HG02840 (cell line): ENCODE data around the gene NAB2.
"Not testable (repeated sequence)": the region's sequence is repeated elsewhere in the genome, so short reads cannot be mapped to it uniquely, and the experiment has no call there.

Experiments
- ATAC-seq: cut with Tn5 transposase; IDR thresholded peaks from one replicate; pipeline ENCODE4 v1.9.1; 2021; ENCODE audit warnings: mild to moderate bottlenecking, moderate library complexity, moderate number of reproducible peaks; ENCODE audit not compliant: unreplicated experiment, low FRiP score

The NAB2 gene

DNA sequence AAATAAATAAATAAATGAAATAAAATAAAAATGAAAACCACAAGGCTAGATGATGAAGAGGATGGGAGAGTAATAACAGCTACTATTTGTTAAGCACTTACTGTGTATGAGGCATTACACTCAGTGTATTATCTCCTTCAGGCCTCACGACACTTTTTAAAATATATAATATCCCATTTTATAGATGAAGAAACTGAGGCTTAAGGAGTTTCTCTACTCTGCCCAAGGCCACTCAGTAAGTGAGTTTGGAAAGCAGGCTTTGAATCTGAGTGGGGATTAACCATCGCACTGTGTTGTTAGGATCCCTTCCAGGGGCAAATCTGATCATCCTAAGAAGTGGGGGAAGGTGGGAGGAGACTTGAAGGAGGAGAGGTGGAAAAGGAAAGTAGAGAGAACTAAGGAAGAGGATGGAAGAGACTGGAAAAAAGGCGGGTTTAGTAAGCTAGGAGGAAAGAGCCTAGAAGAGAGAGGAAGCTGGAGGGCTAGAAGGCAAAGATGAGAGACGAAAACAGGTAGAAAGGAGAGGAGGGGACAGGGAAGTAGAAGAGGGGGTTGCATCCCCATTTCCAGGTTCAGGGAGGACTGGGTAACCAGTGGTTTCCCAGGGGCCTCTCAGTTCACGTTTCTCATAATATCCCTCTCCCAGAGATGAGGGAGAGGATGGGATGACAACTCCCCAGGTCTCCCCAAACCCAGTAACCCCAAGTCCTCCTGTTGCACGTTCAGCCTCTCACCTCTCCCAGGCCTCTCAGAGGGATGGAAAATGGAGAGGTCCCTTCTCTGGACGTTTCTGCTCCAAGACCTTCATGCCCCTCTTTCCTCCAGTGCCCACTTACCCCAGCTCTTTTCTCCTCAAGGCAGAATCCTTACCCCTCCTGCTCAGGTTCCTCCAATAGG lies 20.5 kb downstream of the NAB2 start:
- no peak for ATAC-seq

DNA sequence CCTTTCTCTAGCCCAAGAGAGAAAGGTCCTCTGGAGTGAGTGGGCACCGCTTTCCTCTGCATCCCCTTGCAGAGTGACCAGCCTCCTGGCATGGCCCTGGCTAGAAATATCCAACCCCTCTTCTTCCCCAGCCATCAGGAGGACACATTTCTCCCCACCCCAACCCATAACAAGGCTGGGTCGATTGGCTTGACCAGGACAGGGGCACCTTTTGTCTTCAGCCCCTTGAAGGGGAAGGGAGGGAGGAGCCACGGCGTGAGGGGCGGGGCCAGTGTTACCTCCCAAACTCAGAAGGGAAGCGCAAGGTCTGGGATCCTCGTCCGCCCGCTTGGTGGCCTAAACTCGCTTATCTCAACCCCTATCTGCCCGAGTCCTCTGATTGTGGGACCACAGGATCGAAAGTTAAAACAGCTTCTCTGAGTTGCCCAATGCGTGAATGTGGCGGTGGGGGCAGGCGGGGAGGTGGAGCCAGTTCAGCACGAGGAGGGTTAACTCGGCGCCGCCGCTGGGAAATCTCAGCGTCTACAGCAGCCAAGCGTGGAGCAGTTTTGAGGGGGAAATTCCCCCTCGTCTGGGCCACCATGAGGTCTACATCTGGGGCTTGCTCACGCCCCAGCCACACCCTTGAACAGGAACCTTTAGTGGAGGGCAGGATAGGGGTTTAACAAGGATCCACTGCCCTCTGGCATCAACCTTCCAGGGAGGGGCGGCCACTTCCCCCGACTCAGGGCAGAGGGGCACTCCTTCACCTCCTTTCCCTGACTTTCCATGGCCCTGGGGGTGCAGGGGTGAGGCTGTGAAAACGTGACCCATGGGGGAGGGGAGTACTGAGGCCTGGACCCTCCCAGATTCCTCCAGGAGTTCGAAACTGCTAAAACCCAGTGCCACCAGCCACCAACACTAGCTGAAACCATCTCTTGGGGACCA lies 21.5 kb downstream of the NAB2 start:
- ATAC-seq, result peak; percentile 45

- peak; percentile 49 for ATAC-seq
These were observed 22.3 kb downstream of the NAB2 start, which contains the start of gene STAT6 for GRCh38 chr12:57111031-57111734. Gene STAT6 (minus strand): TSS chr12:57111362. CDS start chr12:57108278, 3,084 bp downstream.

DNA sequence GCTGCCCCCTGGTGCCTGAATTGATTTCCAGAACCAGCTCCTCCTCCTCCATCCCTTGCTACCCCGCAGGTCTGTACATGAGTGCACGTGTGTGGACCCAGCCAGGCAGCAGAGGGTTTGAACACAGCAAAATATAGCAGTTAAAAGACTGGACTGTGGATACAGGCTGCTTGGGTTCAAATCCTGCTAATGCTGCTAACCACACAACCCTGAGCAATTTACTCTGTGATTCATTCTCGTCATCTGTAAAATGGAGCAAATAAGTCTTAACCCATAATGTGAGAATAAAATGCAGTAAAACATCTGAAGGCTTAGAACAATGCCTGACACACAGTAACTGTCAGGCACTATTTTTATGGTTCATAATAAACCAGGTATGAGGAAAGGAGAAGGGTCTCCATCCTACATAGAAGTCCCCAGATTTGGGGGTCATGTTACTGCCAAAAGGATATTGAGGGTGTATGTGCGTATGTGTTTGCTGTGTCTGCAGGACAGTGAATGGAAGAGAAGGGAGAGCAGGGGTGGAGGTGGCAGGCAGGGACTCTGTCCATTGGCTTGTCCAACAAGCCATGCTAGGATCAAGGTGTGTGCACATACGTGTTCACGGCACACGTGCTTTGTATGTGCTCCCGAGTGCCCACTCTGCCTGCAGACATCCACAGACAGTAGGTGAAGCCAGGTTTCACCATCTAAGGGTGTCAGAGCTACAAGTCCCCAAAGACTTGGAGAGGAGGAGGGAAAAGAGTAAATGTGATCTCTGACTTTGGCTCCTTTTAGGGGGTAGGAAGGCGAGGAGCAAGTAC lies 23.8 kb downstream of the NAB2 start:
- ATAC-seq, result peak; percentile 33

DNA sequence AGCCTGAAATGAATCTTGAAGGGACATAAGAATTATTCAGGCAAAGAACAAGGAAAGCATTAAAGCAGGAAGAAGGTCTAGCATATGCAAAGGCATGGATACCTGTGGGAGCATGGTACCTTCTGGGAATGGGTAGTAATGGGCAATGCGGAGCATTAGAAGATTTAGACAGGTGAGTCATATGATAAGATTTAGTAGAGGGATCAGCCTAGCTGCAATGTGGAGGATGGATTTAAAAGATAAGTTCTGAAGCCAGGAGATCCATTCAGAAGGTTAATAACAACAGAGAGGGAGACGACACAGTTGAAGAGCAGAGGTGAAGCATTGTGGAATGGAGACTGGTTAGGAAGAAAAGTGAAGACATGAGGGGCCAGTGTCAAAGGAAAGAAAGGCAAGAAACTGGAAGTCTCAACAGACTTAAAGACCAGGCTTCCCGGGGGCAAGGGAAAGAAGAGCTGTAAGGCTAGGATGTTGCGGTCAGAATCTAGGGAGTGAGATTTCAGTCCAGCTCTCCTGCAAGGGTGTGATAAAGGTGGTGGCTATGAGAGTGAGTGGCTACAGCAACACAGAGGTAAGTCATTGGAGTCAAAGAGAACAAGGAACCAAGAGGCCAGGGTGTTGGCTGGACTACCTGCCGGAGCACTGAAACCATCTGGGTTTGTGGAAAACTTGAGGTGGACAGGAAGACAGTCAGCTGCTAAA lies 27.8 kb downstream of the NAB2 start:
- ATAC-seq, result no peak

GRCh38 chr12:57118711-57119271 lies 29.9 kb downstream of the NAB2 start:
- no peak for ATAC-seq

DNA sequence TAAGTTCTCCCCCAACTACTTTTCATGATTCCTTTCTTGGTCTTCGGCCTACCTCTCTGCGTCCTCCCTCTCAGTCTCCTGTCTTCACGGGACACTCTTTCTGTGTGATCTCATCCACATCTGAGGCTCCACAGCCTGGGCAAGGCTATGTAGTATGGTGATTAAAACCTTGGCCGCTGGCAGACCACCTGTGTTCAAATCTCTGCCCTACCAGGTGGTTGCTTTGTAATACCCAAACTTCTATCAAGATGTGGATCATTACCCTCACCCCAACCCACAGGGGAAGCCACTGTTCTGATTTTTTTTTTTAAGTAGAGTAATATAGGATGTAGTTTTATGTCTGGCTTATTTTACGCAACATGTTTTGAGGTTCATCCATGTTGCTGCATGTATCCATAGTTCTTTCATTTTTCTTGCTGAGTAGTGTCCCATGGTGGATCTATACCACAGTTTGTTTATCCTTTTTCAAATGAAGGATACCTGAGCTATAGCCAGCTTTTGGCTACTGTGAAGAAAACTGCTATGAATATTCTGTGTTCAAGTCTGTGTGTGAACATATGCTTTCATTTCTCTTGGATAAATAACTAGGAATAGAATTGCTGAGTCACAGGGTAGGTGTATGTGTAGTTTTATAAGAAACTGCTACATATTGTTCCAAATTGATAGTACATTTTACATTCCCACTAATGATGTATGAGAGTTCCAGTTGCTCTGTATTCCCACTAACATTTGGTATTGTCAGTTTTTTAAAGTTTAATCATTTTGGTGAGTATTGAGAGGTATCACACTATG lies 30.6 kb downstream of the NAB2 start:
- ATAC-seq, result no peak

DNA sequence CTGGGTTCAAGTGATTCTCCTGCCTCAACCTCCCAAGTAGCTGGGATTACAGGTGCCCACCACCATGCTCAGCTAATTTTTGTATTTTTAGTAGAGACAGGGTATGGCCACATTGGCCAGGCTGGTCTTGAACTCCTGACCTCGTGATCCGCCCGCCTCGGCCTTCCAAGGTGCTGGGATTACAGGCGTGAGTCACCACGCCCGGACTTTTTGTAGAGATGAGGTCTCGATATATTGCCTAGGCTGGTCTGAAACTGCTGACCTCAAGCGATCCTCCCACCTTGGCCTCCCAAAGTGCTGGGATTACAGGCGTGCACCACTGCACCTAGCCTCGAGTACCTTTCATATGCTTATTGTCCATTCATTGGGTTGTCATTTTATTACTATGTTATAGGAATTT lies 31.8 kb downstream of the NAB2 start:
- not testable (repeated sequence) for ATAC-seq

DNA sequence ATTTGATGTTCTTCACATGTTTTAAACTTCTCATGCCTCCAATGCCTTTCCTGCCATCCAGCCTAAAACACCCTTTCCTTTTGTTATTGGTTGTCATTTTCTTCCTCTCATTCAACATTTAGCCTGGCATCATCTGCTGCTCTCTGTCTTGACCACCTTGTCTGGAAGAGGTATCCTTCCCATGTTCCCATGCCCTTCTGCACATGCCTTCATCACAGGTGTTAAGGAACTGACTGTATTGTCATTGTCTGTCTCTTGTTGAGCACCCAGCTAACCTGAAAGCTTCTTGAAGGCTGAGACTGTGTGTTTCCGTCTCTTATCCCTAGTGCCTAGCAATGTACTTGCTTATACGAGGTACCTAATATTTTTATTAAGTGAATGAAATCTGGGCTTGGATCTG lies 34.9 kb downstream of the NAB2 start:
- ATAC-seq, result no peak

DNA sequence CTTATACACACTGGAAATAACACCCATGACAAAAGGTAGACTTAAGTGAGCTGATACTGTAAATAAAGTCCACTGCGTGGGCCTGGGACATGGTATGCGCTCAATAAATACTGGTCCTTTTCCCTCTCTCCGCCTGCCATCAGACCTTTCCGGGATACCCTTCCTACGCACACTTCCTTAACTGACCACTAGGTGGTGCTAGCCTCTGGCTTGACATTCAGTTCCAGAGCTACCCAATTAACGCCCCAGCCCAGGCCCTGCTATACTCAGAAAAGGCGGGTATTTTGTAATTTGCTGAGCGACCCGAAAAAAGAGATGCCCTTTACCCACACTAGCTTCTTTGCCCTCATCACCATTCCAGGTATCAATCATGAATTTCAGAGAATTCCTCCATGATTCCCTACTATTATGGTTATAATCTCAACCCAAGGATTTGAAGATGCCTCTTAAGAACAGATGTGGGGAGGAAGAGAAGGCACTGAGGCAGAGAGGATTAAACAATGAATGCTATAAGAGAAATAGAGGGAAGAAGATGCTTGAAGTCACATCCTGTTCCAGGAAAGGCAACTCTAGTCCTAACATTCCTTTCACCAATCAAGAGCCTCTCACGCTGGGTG lies 35.5 kb downstream of the NAB2 start:
- no peak for ATAC-seq

DNA sequence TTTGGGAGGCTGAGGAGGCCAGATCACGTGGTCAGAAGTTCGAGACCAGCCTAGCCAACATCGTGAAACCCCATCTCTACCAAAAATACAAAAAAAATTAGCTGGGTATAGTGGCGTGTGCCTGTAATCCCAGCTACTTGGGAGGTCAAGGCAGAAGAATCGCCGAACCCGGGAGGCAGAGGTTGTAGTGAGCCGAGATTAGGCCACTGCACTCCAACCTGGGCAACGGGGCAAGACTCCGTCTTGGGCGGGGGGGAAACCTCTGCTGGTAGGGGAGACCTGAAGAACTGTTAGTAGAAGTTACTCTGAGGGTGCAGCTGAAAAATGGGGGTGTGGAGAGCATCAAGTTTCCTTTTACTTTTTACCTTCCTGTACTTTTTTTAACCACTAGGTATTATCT lies 37.1 kb downstream of the NAB2 start:
- no peak for ATAC-seq

DNA sequence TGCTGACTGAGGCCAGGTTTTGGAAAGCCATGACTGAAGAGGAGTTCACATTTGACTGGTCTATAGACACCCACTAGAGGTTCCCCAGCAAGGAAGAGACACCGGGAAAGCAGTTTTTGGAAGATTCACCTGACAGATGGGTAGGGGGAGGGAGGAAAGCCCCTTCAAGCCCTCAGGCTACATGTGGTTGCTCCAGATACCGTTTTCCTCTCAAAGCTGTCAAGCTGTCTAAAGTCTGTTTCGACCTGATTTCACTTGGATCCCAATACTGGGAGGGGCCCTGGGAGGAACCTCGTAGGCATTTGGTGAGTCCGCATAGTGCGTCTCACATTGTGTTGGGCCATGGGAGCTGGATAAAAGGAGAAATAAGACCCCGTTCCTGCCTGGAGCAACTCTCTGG lies 37.6 kb downstream of the NAB2 start:
- ATAC-seq, result no peak

DNA sequence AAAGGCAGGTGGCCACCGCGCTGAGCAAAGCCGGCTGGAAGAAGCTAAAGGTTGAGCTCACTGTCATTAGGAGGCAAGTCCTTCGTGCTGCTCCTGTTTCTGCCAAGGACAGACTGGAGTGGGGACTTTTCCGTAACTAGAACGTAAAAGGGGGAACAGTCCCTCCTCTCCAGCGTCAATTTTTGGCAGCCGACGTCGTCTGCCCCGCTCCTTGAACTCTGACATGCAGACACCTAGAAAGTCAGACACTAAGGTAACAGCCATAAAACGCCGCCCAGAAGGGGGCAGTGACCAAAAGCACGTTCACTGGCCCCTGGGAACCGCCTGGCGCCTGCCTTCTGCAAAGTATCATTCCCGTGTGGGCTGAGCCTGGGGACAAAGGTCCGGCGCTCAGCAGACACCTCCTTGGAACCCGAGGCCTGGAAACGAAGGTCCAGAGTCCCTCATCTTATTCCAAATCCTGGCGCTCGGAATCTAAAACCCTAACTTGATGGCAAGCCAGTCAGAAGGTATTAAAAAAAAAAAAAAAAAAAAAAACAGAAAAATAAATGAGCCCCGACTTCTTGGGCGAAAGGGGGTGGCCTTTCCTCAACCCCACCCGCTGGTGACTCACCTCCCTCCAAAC lies 38.3 kb downstream of the NAB2 start:
- no peak for ATAC-seq

GRCh38 chr12:57127726-57128518 lies 39.0 kb downstream of the NAB2 start, which contains the start of gene LRP1:
Gene LRP1 (plus strand): TSS chr12:57128483. CDS start chr12:57128965, 482 bp downstream.
- ATAC-seq, result no peak

GRCh38 chr12:57128519-57129247 lies 39.8 kb downstream of the NAB2 start:
- no peak for ATAC-seq
